Skeletal muscle tissue (tissue), 4 donors: ENCODE results near the gene PIP5K1A. TPM values are rescaled to one million over a fixed set of nuclear protein-coding genes. Genes with fewer than 3 reads are reported as not detected.

Experiments used
- H3K27ac ChIP-seq: one replicate; pipeline ENCODE4 v1.7.0; 2013; ENCODE audit warnings: mild to moderate bottlenecking, low read depth, low read length, inconsistent platforms
- H3K27me3 ChIP-seq, 3 donors: one replicate each; pipeline ENCODE4 v1.7.0; 2013; ENCODE audit warnings: low read length in 3 of 3; ENCODE audit not compliant: control insufficient read depth in 3 of 3, insufficient read depth in 3 of 3
- H3K36me3 ChIP-seq, 3 donors: one replicate each; pipeline ENCODE4 v1.7.0; 2013; ENCODE audit warnings: low read length in 3 of 3; ENCODE audit not compliant: control insufficient read depth in 3 of 3, insufficient read depth in 3 of 3
- H3K4me1 ChIP-seq, 3 donors: one replicate each; pipeline ENCODE4 v1.7.0; 2013; ENCODE audit warnings: low read length in 3 of 3, mild to moderate bottlenecking in 3 of 3; ENCODE audit not compliant: control insufficient read depth in 3 of 3, insufficient read depth in 3 of 3
- H3K4me3 ChIP-seq, 3 donors: one replicate each; pipeline ENCODE4 v1.7.0; 2013; ENCODE audit warnings: low read length in 3 of 3
- H3K9ac ChIP-seq, 3 donors: one replicate each; pipeline ENCODE4 v1.7.0; 2013; ENCODE audit warnings: low read length in 3 of 3, mild to moderate bottlenecking in 3 of 3, moderate library complexity in 2 of 3, low read depth in 1 of 3
- H3K9me3 ChIP-seq, 3 donors: one replicate each; pipeline ENCODE4 v1.7.0; 2013; ENCODE audit warnings: low read length in 3 of 3; ENCODE audit not compliant: control insufficient read depth in 3 of 3
- total RNA-seq: library from RNA; depleted of rRNA; stranded (reverse); fragments of >200 nt; gene quantifications from one replicate; pipeline ENCODE4 v1.2.3, GENCODE V29; 2014
- donor health status: Osteomylitis.

The PIP5K1A gene
- total RNA-seq: 51.7 TPM

- Histone ChIP-seq H3K9me3 (no peaks in the 10 kb centered on the region), H3K27me3 (no peaks in the 10 kb centered on the region), H3K4me1 (peaks cover 20 to 29% (median 27%) of the 10 kb centered on the region in 3 donors), H3K4me3 (peak within 1 kb of the TSS; percentile 96 to 99 (median 99)), H3K27ac (peak within 1 kb of the TSS; percentile 98), H3K9ac (peak within 1 kb of the TSS; percentile 96 to 98 (median 96)), H3K36me3 (peaks cover 0 to 6% (median 0%) of the 10 kb centered on the region in 3 donors)
Measured at GRCh38 chr1:151198254-151199127, at the start of gene PIP5K1A. TSS of gene PIP5K1A (plus strand) at chr1:151198552. CDS start at chr1:151198997, 445 bp downstream.

GRCh38 chr1:151156515-151156819 lies 41.9 kb upstream of the PIP5K1A start, which contains the start of gene TNFAIP8L2:
TSS of gene TNFAIP8L2 (plus strand) at chr1:151156649. CDS start at chr1:151158698, 2,049 bp downstream.
- H3K36me3 ChIP-seq: peaks cover 22 to 35% (median 23%) of the 10 kb centered on the region in 3 donors
- no peaks in the 10 kb centered on the region for H3K27me3 ChIP-seq
- H3K4me3 ChIP-seq: peak within 1 kb of the TSS; percentile 22 to 54 (median 41)
- H3K27ac ChIP-seq: peak within 1 kb of the TSS; percentile 7
- peak within 1 kb of the TSS in 2 of 3 donors; percentile 3 to 35 for H3K9ac ChIP-seq
- H3K9me3 ChIP-seq: no peaks in the 10 kb centered on the region
- H3K4me1 ChIP-seq: peaks cover 7 to 27% (median 13%) of the 10 kb centered on the region in 3 donors

GRCh38 chr1:151157067-151157531 lies 41.3 kb upstream of the PIP5K1A start:
- H3K9me3 ChIP-seq: no peaks in the 10 kb centered on the region
- H3K4me3 ChIP-seq: peak overlapping the region; percentile 22 to 54 (median 41)
- H3K9ac ChIP-seq: peak overlapping the region in 1 of 3 donors; percentile 2
- H3K36me3 ChIP-seq: peaks cover 26 to 40% (median 26%) of the 10 kb centered on the region in 3 donors
- peaks cover 7 to 27% (median 13%) of the 10 kb centered on the region in 3 donors for H3K4me1 ChIP-seq
- H3K27me3 ChIP-seq: no peaks in the 10 kb centered on the region
- H3K27ac ChIP-seq: peak overlapping the region; percentile 7

GRCh38 chr1:151158326-151158725 lies 40.0 kb upstream of the PIP5K1A start:
- peaks cover 26 to 43% (median 26%) of the 10 kb centered on the region in 3 donors for H3K36me3 ChIP-seq

GRCh38 chr1:151158751-151159251 lies 39.6 kb upstream of the PIP5K1A start:
- H3K9me3 ChIP-seq: no peaks in the 10 kb centered on the region
- no peaks in the 10 kb centered on the region for H3K27me3 ChIP-seq
- H3K4me1 ChIP-seq: peaks cover 7 to 30% (median 13%) of the 10 kb centered on the region in 3 donors
- peaks cover 26 to 43% (median 26%) of the 10 kb centered on the region in 3 donors for H3K36me3 ChIP-seq
- H3K9ac ChIP-seq: no peak overlapping the region
- peak overlapping the region; percentile 5 for H3K27ac ChIP-seq
- no peak overlapping the region for H3K4me3 ChIP-seq

More at GRCh38 chr1:151158326-151158725, 40.0 kb upstream of the PIP5K1A start:
- Histone ChIP-seq H3K4me3 (no peak overlapping the region), H3K9ac (no peak overlapping the region), H3K27ac (peak overlapping the region; percentile 5), H3K4me1 (peaks cover 7 to 27% (median 13%) of the 10 kb centered on the region in 3 donors), H3K9me3 (no peaks in the 10 kb centered on the region), H3K27me3 (no peaks in the 10 kb centered on the region)

GRCh38 chr1:151159373-151159772 lies 39.0 kb upstream of the PIP5K1A start:
- H3K4me1 ChIP-seq: peaks cover 12 to 35% (median 17%) of the 10 kb centered on the region in 3 donors
- peak overlapping the region in 1 of 3 donors; percentile 45 for H3K9ac ChIP-seq
- H3K27ac ChIP-seq: peak overlapping the region; percentile 5
- no peaks in the 10 kb centered on the region for H3K27me3 ChIP-seq
- H3K4me3 ChIP-seq: no peak overlapping the region
- H3K36me3 ChIP-seq: peaks cover 26 to 43% (median 26%) of the 10 kb centered on the region in 3 donors
- no peaks in the 10 kb centered on the region for H3K9me3 ChIP-seq

GRCh38 chr1:151164732-151165280 lies 33.5 kb upstream of the PIP5K1A start:
- Histone ChIP-seq H3K27ac (peak overlapping the region; percentile 89), H3K4me1 (peaks cover 38 to 49% (median 39%) of the 10 kb centered on the region in 3 donors), H3K4me3 (peak overlapping the region; percentile 83 to 99 (median 99)), H3K9ac (peak overlapping the region; percentile 83 to 97 (median 90)), H3K36me3 (peaks cover 22 to 35% (median 23%) of the 10 kb centered on the region in 3 donors), H3K9me3 (no peaks in the 10 kb centered on the region), H3K27me3 (no peaks in the 10 kb centered on the region)

GRCh38 chr1:151165281-151165737 lies 33.0 kb upstream of the PIP5K1A start:
- Histone ChIP-seq H3K4me3 (peak overlapping the region; percentile 83 to 99 (median 99)), H3K9me3 (no peaks in the 10 kb centered on the region), H3K4me1 (peaks cover 42 to 54% (median 42%) of the 10 kb centered on the region in 3 donors), H3K27ac (peak overlapping the region; percentile 89), H3K9ac (peak overlapping the region; percentile 83 to 97 (median 90)), H3K27me3 (no peaks in the 10 kb centered on the region), H3K36me3 (peaks cover 22 to 35% (median 23%) of the 10 kb centered on the region in 3 donors)

- H3K9me3 ChIP-seq: no peaks in the 10 kb centered on the region
- peak within 1 kb of the TSS; percentile 90 to 97 (median 95) for H3K9ac ChIP-seq
- peak within 1 kb of the TSS; percentile 83 to 99 (median 99) for H3K4me3 ChIP-seq
- peaks cover 44 to 54% (median 44%) of the 10 kb centered on the region in 3 donors for H3K4me1 ChIP-seq
- peaks cover 16 to 34% (median 23%) of the 10 kb centered on the region in 3 donors for H3K36me3 ChIP-seq
- H3K27ac ChIP-seq: peak within 1 kb of the TSS; percentile 89
- H3K27me3 ChIP-seq: no peaks in the 10 kb centered on the region
Measured at GRCh38 chr1:151165738-151166504, 32.4 kb upstream of the PIP5K1A start, which contains the start of the genes LYSMD1 and SCNM1. TSS of gene LYSMD1 (minus strand) at chr1:151165902. CDS start at chr1:151165258, 644 bp downstream. TSS of gene SCNM1 (plus strand) at chr1:151166144. CDS start at chr1:151166153, 9 bp downstream.
